Kasumi-1 (cell line): ENCODE data around the gene SNAPIN.
A peak's percentile ranks its signal among the peaks of the same experiment; 100 is the strongest.

Source experiments
- DNase-seq, 2 experiments: peaks; one replicate each; lab custom pipeline; 2025; lab: John Stamatoyannopoulos, UW

The SNAPIN gene

GRCh38 chr1:153658400-153659174, at the start of gene SNAPIN:
TSS of gene SNAPIN (plus strand) at chr1:153658703. CDS start at chr1:153658744, 41 bp downstream.
- DNase-seq = peak; percentile 91

DNA sequence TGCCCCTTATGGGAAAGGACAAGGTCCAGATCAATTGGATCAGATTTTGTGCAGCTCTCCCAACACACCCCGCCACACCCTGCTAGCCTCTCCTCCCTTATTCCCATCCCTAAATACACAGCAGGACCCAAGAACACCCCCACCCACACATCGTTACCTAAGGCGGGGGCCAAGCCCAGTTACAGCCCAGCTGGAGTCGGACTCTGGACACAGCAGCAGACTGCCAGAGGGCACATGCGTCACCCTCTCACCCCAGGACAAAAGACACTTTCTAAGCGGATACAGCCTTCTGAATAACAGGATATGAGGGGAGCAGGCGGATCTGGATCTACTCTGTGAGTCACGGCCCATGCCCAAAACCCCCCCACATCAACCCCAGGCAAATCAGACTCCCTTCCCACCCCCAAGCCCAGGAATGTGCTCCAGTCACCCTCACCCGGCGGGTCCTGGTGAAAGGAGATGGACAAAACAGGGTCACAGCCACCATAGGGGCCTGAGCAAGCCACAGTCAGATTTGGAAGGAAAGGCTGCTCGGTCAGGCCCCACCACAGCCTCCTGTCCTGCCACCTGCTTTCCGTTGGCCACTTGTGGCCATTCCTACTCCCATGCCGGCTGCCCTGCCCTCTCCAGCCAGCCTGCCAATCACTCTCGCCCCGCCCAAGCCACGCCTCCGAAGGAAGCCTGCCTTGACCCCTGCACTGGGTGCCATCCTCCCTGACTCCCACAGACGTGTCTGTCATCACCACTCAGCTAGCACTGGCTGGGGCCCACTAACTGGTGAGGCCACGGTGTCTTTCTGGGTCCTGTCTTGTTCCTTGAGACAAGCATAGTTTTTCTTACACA, 49.5 kb upstream of the SNAPIN start:
- DNase-seq = no peak

DNA sequence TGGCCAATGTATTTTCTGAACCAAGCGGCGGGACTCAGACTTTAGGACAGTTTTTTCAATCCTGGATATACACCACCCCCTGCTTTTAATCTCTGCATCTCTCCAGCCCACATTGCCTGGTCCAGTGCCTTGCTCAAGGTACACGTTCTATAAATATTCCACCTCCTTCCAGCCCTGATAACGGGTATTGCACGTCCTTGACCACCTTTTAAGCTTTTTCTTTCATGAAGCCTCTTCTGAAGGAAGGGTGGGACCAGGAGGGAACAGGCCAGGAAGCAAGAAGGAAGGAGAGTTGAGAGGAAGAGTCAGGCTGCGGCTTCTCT, 49.0 kb upstream of the SNAPIN start:
- no peak for DNase-seq

DNA sequence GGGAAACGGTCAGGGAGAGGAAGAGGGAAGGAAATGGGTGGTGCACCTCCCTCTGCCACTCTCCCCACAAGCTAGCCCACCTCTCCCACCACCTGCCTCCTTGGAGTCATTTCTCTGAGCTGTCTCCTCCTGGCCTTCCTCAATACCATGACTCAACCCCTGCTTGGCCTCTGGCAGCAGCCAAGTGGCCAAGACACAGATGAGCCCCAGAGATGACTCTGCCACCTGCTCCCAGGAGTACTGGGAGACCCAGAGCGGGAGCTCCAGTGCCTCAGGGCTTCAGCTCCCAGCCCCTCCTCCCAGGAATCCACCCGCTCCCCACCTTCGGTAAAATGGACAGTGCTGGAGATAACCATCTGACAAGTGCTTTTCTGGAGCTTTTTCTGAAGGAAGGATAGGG, 48.2 kb upstream of the SNAPIN start:
- DNase-seq = no peak

- no peak for DNase-seq
These were observed 47.6 kb upstream of the SNAPIN start for GRCh38 chr1:153610811-153611301.

- DNase-seq = no peak
These were observed 47.1 kb upstream of the SNAPIN start for GRCh38 chr1:153611356-153611755.

DNA sequence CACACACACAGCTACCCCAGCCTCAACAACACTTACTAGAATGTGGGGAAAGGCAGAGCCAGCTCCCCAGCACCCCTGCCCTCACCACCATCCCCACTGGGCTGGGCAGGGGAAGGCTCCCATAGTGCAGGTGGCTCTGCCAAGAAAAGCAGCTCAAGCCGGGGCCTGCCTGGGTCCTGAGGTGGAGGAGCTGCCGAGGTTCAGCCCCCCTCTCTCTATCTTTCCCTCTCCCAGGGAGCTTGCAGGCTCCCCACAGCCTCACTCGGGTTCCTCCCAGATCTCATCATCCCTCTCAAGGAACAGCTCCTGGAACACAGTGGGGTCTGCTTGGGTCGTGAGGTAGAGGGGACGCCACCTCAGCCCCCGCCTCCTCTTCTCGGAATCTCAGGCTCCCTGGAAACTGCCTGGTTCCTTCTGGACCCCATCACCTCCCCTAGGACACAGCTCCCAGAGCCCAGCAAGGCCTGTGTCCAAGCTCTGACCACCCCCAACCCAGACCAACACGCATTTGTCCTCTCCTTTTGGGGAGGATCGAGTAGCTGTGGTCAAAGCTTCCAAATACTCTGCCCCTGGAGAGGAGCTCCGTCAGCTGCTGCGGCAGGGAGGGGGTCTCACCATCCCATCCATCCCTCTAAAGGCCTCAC, 46.3 kb upstream of the SNAPIN start:
- no peak for DNase-seq

GRCh38 chr1:153612755-153613331, 45.7 kb upstream of the SNAPIN start, which contains the start of gene S100A16:
TSS of gene S100A16 (minus strand) at chr1:153613137. CDS start at chr1:153608151, 4,986 bp downstream.
- DNase-seq = no peak

- no peak for DNase-seq
These were observed 45.1 kb upstream of the SNAPIN start for GRCh38 chr1:153613406-153613805.

GRCh38 chr1:153614189-153614900, 44.2 kb upstream of the SNAPIN start:
- DNase-seq = no peak

GRCh38 chr1:153614906-153615305, 43.6 kb upstream of the SNAPIN start:
- no peak for DNase-seq

DNA sequence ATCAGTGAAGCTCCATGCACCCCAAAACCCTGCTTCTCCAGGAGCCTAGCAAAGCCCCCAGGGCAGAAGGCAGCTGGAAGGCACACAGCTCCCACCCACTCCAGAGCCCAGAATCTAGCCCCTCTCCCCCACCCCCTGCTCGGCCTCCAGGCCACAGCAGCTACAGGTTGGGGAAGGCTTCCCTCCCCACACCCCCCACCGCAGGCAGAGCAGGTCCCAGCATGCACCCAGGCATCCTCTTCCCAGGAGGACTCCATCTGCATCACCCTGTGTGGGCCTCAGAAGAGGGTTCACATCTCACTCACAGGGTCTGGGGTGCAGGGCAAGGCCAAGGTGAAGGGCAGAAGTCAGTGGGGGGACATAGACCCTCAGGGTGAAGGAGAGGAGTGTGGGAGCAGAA, 43.1 kb upstream of the SNAPIN start:
- DNase-seq = no peak

DNA sequence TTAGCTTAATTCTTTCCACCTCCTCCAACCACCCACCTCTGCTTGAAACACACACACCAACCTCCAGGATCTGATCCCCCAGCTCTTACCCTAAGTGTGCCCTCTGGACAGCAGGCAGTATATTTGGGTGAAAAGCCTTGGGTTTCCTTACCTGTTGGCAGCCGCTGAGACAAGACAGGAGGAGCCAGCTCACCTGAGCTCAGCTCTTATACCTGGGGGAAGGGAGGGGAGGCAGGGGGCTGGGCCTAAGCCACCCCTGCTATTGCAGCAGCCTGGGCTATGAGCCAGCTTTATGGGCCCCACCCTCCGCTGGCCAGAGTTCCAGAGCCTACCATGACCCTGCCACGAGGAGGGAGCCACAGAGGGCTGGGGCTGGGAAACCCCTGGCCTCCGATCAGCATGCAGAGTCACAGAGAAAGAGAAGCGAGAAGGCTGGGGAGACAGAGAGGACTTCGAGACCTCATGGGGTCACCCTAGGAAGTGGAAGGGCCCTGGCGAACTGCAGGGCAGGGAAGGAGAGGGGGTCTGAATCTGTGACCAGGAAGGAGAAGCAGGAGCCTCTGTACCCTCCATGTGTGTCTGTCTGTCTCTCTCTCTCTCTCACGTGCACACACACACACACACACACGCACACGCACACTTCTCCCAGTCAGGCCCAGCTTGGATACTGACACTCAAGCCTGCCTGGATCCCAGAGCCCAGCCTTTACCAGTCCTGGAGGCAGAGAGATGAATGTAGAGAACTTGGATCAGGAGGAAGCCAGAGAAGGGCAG, 42.2 kb upstream of the SNAPIN start, which contains the start of gene S100A14:
Gene S100A14 (minus strand): TSS at position 182 of the 773 bp plus-strand sequence. CDS start 467 bp downstream, outside the sequence.
- DNase-seq = no peak

DNA sequence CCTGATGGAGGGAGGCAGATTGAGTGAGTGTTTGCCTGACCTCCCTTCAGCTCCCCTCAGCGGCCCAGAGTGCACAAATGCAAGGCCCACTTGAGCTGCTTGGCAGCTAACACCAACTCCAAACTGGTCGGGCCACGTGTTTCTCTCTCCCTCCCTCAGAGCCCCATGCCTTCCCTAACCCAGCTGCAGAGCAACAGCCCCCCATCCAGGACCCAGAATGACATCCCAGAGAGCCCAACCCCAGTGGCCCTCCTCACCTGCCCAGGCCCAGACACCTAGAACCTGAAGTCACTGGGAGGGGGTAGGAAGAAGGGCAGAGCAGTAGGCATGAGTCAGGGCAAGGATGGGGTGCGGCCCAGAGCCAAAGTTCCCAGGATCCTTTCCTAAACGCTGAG, 41.6 kb upstream of the SNAPIN start:
- DNase-seq = no peak

GRCh38 chr1:153617663-153618062, 40.8 kb upstream of the SNAPIN start:
- peak in 1 of 2 experiments; percentile 22 for DNase-seq

DNA sequence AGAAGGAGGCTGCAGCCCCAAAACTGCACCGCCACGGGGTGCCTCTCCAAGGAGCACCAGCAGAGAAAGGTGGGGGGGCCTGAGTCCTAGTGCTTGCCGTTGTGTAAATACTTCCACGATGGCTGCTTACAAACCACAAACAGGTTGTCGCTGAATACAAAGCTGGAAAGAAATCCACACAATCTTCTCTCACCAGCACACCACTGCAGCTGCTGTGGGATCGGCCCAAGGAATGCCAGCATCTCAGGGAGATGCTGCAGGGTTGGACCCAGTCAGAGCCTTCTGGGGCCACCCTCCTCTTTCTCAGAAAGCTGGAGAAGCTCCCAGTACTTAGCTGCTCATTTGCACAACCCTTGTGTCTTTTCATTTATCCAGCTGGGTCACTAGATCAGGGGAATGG, 39.3 kb upstream of the SNAPIN start:
- no peak for DNase-seq

GRCh38 chr1:153623101-153623500, 35.4 kb upstream of the SNAPIN start:
- DNase-seq = no peak

DNA sequence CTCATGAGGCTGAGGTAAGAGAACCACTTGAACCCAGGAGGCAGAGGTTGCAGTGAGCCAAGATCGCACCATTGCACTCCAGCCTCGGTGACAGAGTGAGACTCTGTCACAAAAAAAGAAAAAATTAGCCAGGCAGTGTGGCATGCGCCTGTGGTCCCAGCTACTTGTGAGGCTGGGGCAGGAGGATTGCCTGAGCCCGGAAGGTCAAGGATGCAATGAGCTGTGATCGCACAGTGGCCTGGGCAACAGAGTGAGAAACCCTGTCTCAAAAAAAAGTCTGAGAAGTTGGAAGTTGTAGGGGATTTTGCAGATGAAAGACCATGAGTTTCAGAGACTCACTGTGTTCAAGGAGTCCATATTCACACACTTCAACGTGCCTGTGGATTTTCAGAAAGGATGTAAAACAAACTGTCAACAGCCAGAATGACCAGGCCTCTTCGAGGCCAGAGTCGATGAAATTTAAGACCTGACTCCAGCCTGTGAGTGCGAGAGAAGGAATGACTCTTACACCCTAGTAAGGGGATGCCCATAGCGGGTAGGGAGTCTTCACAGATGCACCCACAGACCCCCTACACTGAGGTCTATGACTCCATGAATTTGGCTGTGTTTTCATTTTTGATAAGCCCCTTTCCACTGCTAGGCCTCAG, 33.4 kb upstream of the SNAPIN start:
- DNase-seq = no peak

GRCh38 chr1:153626477-153626903, 32.0 kb upstream of the SNAPIN start:
- DNase-seq = no peak
